Endothelial cell of coronary artery (primary cell): ENCODE data around the gene PCDHGA9. TPM values are rescaled to one million over a fixed set of nuclear protein-coding genes. Genes with fewer than 3 reads are reported as not detected.

Experiments used
- total RNA-seq: library from RNA; depleted of rRNA; stranded (reverse); fragments of >200 nt; gene quantifications from 2 replicates; pipeline ENCODE4 v1.2.3, GENCODE V29; 2014

PCDHGA9 gene
- total RNA-seq, 1 donor from 2014 or later = 1.6 TPM

GRCh38 chr5:141430332-141431113 lies 27.9 kb downstream of the PCDHGA9 start, which contains the start of gene PCDHGA12:
Gene PCDHGA12 (plus strand): TSS chr5:141430507. CDS start chr5:141430760, 253 bp downstream.

Other genes with a start within 250 kb of the PCDHGA9 start
- gene PCDHB7, start 230.1 kb upstream of the PCDHGA9 start, total RNA-seq = 0.45 and 0.56 TPM in 2 replicates
- 0.18 and 0.94 TPM in 2 replicates for gene PCDHB8, start 225.0 kb upstream of the PCDHGA9 start, total RNA-seq
- 0.09 and 0.19 TPM in 2 replicates for gene PCDHB16, start 220.4 kb upstream of the PCDHGA9 start, total RNA-seq
- gene PCDHB9, start 215.6 kb upstream of the PCDHGA9 start, total RNA-seq = 0.27 and 0.28 TPM in 2 replicates
- 0.72 and 1.0 TPM in 2 replicates for gene PCDHB10, start 210.4 kb upstream of the PCDHGA9 start, total RNA-seq
- 0.38 and 0.99 TPM in 2 replicates for gene PCDHB11, start 203.2 kb upstream of the PCDHGA9 start, total RNA-seq
- 0.47 and 0.54 TPM in 2 replicates for gene PCDHB12, start 194.1 kb upstream of the PCDHGA9 start, total RNA-seq
- gene PCDHB13, start 188.9 kb upstream of the PCDHGA9 start, total RNA-seq = 0.99 and 1.6 TPM in 2 replicates
- gene PCDHB14, start 179.4 kb upstream of the PCDHGA9 start, total RNA-seq = 1.3 and 1.6 TPM in 2 replicates
- 0.90 and 1.7 TPM in 2 replicates for gene PCDHB15, start 157.4 kb upstream of the PCDHGA9 start, total RNA-seq
- gene SLC25A2, start 98.7 kb upstream of the PCDHGA9 start, total RNA-seq = 0.09 and 0.19 TPM in 2 replicates
- gene TAF7, start 82.0 kb upstream of the PCDHGA9 start, total RNA-seq = 71.7 and 90.4 TPM in 2 replicates
- 0.36 and 1.0 TPM in 2 replicates for gene PCDHGA1, start 72.3 kb upstream of the PCDHGA9 start, total RNA-seq
- gene PCDHGA2, start 64.0 kb upstream of the PCDHGA9 start, total RNA-seq = 0.90 and 3.0 TPM in 2 replicates
- gene PCDHGA3, start 58.9 kb upstream of the PCDHGA9 start, total RNA-seq = 0.54 and 1.9 TPM in 2 replicates
- gene PCDHGB1, start 52.7 kb upstream of the PCDHGA9 start, total RNA-seq = 0.99 and 2.0 TPM in 2 replicates
- 2.6 and 5.0 TPM in 2 replicates for gene PCDHGA4, start 47.8 kb upstream of the PCDHGA9 start, total RNA-seq
- 2.0 and 2.2 TPM in 2 replicates for gene PCDHGB2, start 42.8 kb upstream of the PCDHGA9 start, total RNA-seq
- 0.90 and 1.2 TPM in 2 replicates for gene PCDHGA5, start 38.6 kb upstream of the PCDHGA9 start, total RNA-seq
- gene PCDHGB3, start 32.5 kb upstream of the PCDHGA9 start, total RNA-seq = 3.1 and 4.0 TPM in 2 replicates
- gene PCDHGA6, start 28.9 kb upstream of the PCDHGA9 start, total RNA-seq = 2.2 and 2.8 TPM in 2 replicates
- 1.4 and 2.2 TPM in 2 replicates for gene PCDHGA7, start 20.0 kb upstream of the PCDHGA9 start, total RNA-seq
- gene PCDHGB4, start 15.1 kb upstream of the PCDHGA9 start, total RNA-seq = 14.9 and 16.3 TPM in 2 replicates
- gene PCDHGA8, start 10.1 kb upstream of the PCDHGA9 start, total RNA-seq = 1.3 and 2.4 TPM in 2 replicates
- 12.7 and 14.3 TPM in 2 replicates for gene PCDHGB5, start 4.8 kb upstream of the PCDHGA9 start, total RNA-seq
- 1.7 and 2.7 TPM in 2 replicates for gene PCDHGB6, start 5.2 kb downstream of the PCDHGA9 start, total RNA-seq
- 3.3 and 3.9 TPM in 2 replicates for gene PCDHGA10, start 10.2 kb downstream of the PCDHGA9 start, total RNA-seq
- gene PCDHGB7, start 14.9 kb downstream of the PCDHGA9 start, total RNA-seq = 5.8 and 6.8 TPM in 2 replicates
- gene PCDHGA11, start 18.3 kb downstream of the PCDHGA9 start, total RNA-seq = 7.2 and 10.1 TPM in 2 replicates
- gene PCDHGA12, start 27.7 kb downstream of the PCDHGA9 start, total RNA-seq = 4.8 and 6.7 TPM in 2 replicates
- gene PCDHGC3, start 73.2 kb downstream of the PCDHGA9 start, total RNA-seq = 9.2 and 10.3 TPM in 2 replicates
- 0.90 and 1.4 TPM in 2 replicates for gene PCDHGC4, start 82.3 kb downstream of the PCDHGA9 start, total RNA-seq
- 0.45 and 0.94 TPM in 2 replicates for gene PCDHGC5, start 86.3 kb downstream of the PCDHGA9 start, total RNA-seq
- 38.1 and 41.3 TPM in 2 replicates for gene DIAPH1, start 216.2 kb downstream of the PCDHGA9 start, total RNA-seq
- gene HDAC3, start 234.1 kb downstream of the PCDHGA9 start, total RNA-seq = 52.0 and 62.8 TPM in 2 replicates
- 2.4 and 3.0 TPM in 2 replicates for gene RELL2, start 234.2 kb downstream of the PCDHGA9 start, total RNA-seq
- 18.7 and 24.5 TPM in 2 replicates for gene FCHSD1, start 248.6 kb downstream of the PCDHGA9 start, total RNA-seq